Epidermal melanocyte (primary cell): ENCODE data around the gene DYSF.

Experiments used
- DNase-seq: peaks from one replicate; pipeline ENCODE4 v3.0.0; 2011; ENCODE audit warnings: low spot score; ENCODE audit not compliant: insufficient read length

DYSF gene

GRCh38 chr2:71613953-71614925 lies 160.9 kb downstream of the DYSF start:
- DNase-seq: no peak

DNA sequence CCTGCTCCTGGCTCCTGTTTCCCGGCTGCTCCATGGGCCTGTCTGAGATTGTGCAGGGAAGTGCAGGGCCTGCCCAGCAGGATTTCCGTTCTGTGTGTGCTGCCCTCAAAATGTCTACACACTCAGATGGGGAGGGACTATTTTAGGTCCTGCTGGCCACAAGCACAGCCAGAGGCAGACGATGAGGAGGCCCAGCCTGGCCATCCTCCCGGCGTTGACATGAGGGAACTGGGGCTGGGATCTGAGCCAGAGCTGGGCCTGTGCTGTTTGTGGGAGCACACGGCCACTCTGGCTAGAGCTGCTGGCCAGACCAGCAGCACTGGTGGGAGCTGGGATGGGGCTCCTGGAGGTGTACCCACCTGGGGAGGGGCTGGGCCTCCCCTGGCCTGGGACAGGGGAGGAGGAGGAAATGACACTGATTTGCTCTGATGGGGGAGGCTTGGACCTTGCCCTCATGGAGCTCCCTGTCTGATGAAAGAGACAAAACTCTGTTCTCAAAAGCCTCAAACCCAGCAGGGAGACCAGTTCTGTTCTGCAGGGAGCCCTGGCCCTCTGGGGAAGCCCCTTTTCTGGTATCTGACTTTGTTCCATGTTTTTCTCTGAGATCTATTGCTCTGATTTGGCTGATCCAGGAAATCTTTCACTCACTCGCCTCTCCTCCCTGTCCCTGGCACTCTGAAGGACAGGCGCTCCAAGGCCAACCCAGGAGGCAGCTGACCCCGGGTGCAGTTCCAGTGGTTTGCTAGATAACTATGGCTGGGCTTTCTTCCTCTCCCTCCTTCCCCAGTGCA lies 161.8 kb downstream of the DYSF start:
- no peak for DNase-seq

- no peak for DNase-seq
Measured at GRCh38 chr2:71615767-71616730, 162.7 kb downstream of the DYSF start.

- no peak for DNase-seq
Measured at GRCh38 chr2:71617266-71617665, 163.9 kb downstream of the DYSF start.

- DNase-seq: no peak
Measured at GRCh38 chr2:71618327-71619113, 165.2 kb downstream of the DYSF start.

GRCh38 chr2:71619230-71619741 lies 165.9 kb downstream of the DYSF start:
- no peak for DNase-seq

DNA sequence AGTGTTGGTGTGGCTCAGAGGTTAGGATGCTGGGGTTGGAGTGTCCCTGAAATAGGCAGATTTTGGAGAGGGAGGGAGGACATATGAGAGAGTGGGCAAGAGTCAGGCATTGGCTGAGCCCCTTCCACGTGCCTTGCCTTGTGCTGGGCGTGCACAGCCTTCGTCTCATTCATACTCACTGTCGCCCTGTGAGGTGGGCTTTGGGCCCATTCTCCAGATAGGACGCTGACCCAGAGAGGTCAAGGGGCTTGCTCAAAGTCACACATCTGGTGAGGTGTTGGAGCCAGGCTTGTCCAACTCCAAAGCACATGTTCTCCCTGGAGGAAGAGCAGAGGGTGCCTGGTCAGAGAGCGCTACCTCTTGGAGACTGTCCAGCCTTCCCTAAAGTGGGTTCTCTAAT lies 166.8 kb downstream of the DYSF start:
- DNase-seq: no peak

DNA sequence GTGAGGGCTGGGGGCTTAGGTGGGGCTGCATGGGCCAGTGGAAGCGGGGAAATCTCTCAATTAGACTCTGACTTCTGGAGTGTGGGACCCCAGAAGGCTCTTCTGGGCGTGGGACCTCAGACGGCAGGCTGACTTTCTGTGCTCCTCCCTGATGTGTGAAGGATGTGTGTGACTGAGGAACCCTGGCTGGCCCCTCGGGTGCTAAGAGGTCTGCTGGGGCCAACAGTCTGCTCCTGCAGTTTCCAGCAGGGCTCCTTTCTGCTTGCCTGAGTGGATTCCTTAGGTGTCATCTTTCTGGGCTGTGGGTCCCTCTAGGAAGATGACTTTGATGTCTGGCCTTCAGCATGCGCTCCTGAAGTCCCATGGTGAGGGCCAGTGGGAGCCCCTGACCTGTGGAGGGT lies 167.5 kb downstream of the DYSF start:
- DNase-seq: no peak

GRCh38 chr2:71629273-71629672 lies 175.9 kb downstream of the DYSF start:
- DNase-seq: no peak

DNA sequence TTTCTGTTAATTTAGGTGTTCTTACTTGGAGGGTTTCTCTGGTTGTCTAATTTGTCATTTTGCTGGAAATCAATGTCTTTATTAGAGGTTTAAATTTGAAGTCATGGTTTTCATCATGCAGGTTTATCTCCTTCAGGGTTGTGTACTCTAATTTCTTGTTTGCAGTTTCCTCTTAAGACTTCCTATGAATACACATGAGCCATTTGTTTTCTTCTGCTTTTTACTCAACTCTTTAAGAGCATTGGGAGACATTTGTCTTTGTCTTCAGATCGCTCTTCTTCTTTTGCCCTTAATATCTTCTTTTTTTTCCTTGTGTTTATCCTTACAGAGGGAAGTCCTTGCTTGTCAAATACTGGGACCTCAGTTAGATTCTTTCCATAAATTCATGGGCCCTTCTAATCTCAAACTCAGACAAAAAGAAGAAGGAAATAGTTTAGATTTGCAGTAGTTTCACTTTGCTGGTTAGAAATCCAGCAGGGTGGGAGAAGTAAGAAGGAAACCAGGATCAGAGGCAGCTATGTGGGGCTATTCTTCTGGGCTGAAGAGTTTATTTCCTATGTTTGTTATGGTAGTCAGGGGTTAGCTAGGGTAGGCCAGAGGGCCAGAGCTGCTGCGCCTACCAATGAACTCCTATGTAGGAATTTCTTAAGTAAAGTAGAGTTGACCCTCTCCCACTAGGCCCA lies 176.6 kb downstream of the DYSF start:
- DNase-seq: no peak

- no peak for DNase-seq
Measured at GRCh38 chr2:71630454-71631328, 177.3 kb downstream of the DYSF start.

DNA sequence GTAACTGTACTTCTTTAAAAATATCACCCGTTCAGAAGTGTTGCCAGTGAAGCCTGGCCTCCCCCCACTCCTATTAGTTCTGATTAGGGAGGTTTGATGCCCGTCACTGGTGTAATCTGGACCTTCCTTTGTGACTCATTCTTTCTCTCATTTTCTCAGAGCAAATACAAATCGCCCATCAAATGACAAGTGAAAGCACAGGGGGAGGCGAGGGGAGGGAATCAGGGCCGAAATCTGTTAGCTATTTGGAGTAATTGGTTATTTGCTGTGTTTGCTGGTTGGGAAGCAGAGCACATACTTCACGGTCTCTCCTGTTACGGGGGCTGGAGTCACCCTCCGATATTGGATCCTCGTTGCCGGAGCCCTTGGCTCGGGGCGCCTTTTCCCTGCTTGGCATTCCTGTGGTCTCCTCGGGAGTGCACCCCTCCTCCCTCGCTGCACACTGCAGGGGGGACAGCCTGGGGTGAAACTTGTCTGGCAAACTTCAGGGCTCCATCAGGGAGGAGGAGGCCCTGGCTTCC lies 178.1 kb downstream of the DYSF start:
- no peak for DNase-seq

- no peak for DNase-seq
Measured at GRCh38 chr2:71633086-71633485, 179.7 kb downstream of the DYSF start.

GRCh38 chr2:71634567-71634966 lies 181.2 kb downstream of the DYSF start:
- DNase-seq: no peak

DNA sequence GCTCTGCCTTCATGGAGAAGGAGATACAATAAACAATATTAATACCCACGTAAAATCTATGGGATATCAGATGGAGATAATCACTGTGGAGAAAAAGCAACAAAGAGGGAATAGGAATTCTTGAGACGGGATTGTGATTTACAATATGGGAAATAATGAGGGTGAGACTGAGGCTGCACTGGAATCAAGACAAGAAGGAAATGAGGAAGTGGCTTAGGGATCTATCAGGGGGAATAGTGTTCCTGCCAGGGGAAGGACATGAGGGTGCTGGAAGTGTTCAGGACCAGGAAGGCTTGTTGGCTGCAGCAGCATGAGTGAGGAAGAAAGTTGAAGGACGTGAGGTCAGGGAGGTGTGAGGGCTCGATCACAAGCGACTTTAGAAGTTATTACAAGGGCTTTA lies 182.4 kb downstream of the DYSF start:
- DNase-seq: no peak

GRCh38 chr2:71637168-71637567 lies 183.8 kb downstream of the DYSF start:
- no peak for DNase-seq

DNA sequence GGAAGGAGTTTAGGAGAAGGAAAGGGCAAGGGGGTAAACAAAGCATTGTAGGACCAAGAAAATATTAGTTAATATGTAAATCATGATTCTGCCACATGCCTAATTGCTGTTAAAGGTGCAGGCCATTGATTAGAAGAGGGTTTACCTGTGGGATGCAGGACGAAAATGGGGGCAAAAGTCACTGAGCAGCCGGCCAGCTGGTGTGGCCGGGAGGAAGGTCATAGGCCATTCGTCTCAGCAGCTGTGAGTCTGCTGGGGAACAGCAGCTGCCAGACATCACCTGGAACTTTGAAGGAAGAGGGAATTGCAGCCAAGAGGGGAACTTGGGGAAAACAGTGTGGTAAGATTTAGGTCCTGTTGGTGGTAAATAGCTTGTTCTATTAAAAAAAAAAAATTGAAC lies 184.4 kb downstream of the DYSF start:
- DNase-seq: no peak

DNA sequence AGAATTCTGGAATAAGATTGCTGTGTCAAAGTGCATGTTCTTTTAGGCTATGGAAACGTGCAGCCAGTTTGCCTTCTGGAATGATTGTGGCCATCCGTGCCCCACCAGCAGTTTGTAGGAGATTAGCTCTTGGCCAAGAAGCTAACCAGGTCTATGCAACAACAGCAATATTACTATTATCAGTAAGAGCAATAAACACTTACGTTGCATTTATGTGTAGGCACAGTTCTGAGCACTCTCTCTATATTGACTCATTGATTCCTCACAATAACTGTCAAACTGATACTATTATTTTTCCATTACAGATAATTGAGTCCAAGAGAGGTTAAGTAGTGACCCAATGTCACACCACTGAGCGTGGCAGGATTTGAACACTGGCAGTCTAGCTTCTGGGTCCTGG lies 186.4 kb downstream of the DYSF start:
- DNase-seq: no peak
